Amygdala (tissue), 56 donors: ENCODE data around the gene LRFN2.
A peak's percentile ranks its signal among the peaks of the same experiment; 100 is the strongest.

Source experiments
- DNase-seq, 56 donors: peaks; one replicate each; lab custom pipeline; 2025; lab: John Stamatoyannopoulos, UW

The LRFN2 gene

DNA sequence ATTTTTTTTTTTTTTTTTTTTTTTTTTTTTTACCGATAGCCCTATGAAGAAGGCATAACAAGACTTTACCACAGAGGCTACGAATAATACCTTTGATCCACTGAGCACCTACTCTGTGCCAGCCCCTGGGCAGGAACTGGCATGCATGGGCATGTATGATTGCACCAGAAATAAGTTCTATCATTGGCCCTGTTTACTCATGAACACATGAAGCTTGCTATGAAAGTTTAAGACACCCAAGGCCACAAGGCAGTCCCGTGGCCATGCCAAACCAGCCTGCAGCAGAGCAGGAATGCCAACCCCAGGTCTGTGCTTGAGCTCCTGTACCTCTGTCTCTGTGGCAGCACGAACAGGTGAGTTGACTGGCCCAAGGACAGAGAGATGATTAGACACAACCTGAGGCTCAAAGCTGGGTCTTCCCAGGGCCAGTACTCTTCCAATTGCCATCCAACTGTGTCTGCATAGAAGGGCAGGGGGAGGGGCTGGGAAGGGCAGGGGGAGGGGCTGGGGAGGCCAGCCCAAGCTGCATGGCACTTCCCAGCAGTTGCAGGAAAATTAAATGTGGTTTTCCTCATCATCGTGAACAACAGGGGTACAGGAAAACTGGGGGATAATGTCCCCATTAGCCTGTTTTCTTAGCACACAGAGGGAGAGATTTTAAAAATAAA, 63.5 kb downstream of the LRFN2 start:
- DNase-seq: no peak

GRCh38 chr6:40521496-40521895, 65.7 kb downstream of the LRFN2 start:
- no peak for DNase-seq

DNA sequence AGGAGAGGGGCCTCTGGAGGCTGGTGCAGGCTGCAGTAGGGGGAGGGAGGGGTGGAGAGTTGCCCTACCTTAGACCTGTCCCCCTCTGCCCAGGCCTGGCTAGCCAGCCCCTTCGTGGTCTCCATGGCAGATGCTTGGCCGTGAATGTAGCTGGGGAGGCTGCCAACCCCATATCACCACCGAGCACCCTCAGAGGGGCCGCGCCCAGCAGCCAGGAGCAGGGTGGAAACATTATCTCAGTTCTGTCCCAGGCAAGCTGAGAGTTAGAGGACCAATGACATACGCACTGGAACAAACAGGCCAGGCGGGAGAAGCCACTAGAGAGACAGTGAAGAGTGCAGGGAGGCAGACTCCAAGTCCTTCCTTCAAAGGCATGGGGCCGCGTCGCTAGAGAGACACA, 66.5 kb downstream of the LRFN2 start:
- no peak for DNase-seq

GRCh38 chr6:40520084-40520483, 67.1 kb downstream of the LRFN2 start:
- no peak for DNase-seq

- DNase-seq: no peak
Measured at GRCh38 chr6:40517654-40518053, 69.5 kb downstream of the LRFN2 start.

DNA sequence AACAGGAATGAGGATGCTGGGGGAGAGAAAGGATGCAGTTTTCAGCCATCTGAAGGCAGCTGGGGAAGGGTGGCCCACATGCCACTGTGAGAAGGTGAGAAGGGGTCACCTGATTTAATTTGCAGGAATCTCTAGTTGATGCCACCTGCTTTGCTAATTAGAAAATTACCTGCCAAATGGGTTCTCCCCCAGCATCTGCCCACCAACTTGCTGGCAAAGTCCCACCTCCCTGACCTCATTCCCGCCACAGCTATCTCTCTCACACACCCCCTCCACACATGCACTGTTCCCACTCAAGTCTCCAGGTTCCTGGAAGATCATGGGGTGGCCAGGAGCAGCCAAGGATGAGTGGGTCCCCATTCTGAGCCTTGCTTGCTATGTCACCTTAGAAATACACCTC, 70.7 kb downstream of the LRFN2 start:
- no peak for DNase-seq

- no peak for DNase-seq
Measured at GRCh38 chr6:40512340-40512739, 74.8 kb downstream of the LRFN2 start.

DNA sequence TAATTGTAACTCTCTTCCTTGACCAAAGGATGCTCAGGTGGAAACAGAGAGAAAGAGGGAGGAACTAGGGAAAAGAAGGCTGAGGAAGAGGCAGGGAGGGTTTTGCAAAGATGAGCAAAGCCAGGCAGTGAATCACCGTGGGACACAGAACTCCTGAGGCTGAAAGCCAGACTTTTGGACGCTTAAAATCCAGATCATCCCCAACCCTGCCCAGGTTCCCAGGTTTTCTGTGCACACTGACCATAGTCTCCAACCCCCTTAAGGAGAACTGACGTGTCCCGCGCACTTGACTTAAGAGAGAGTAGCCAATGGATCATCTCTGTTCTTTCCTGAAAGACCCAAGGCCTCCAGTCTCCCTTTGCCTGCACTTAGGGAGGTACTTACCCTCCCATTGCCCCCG, 75.3 kb downstream of the LRFN2 start:
- no peak for DNase-seq

DNA sequence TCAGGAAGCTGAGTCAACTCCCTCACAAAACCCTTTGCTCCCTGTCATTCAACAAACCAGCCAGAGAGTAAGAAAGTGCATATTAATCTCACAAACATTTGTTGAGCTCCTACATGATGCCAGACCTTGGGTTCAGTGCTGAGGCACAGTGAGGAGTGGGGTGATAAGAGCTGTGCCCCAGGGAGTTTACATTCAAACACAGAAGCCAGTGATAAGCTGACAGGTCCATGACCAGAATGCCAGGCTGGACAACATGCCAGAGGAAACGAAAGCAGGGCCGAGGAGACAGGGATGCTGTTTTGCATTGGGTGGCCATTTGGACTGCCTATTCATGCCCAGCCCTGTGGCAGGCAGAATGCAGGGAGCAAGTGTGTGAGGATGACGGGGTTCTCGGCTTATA, 76.7 kb downstream of the LRFN2 start:
- DNase-seq: no peak

- peak in 1 of 56 donors; percentile 17 for DNase-seq
Measured at GRCh38 chr6:40509716-40510260, 77.4 kb downstream of the LRFN2 start.

GRCh38 chr6:40509086-40509485, 78.1 kb downstream of the LRFN2 start:
- DNase-seq: no peak

GRCh38 chr6:40506954-40507353, 80.2 kb downstream of the LRFN2 start:
- DNase-seq: no peak

DNA sequence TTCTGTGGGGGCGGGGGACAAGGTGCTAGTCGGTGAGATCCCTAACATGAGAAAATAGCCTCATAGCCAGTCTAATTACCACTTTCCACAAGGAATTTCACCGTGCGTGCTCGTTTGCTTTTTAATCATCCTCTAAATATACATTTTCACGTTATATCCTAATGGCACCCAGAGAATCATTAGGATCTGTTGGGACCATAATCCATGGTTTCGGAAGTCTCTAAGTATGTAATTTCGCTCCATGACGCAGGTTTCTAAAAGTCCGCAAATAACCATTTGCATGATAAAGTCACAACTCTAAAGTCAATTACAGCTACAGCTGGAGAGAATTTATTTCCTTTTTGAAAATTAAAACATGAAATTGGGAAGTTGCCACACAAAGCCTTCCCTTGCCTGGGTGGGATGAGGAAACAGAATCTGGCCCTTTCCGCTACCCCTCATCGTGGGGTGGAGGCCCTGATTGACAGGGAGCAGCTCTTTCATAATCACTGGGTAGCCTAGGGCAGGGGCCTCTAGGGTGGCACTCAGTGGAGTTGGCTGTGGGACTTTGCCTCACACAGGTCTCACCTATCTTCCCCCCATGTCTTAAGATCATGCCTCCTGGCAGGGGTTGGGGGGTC, 81.9 kb downstream of the LRFN2 start:
- no peak for DNase-seq

DNA sequence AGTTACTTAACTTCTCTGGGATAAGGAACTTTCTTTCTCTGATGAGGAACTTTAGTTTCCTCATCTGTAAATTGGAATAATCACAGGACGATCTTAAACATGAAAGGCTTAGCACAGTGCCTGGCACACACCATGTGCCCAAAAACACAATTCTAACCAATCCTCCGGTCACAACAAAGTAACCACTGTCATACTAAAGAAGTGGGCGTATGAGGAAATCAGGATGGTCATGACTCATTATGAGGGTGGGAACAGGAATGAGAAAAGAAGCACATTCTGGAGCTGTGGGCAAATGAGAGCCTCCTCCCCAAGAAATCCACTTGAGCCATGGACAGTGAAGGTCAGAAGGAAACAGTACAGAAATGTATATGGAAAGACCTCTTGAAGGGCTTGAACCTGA, 82.9 kb downstream of the LRFN2 start:
- no peak for DNase-seq

GRCh38 chr6:40500227-40500626, 86.9 kb downstream of the LRFN2 start:
- DNase-seq: no peak

DNA sequence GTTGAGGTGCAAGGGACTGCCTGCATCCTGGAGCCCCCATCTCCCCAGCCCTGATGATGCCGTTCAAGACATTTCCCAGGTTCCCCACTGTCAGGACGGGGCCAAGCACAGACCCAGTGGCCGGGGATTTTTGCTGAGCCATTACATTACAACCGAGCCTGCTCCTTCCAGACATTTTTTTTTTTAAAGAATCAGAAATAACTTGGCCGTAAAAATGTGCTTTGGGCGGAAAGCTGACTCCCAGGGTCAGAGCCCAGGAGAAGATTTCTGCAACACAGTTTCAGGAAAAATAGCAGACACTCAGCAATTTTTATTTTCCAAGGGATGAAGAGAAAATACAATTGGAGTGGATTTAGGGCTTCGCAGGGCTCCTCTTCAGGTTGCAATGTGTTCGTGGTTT, 87.9 kb downstream of the LRFN2 start:
- no peak for DNase-seq

DNA sequence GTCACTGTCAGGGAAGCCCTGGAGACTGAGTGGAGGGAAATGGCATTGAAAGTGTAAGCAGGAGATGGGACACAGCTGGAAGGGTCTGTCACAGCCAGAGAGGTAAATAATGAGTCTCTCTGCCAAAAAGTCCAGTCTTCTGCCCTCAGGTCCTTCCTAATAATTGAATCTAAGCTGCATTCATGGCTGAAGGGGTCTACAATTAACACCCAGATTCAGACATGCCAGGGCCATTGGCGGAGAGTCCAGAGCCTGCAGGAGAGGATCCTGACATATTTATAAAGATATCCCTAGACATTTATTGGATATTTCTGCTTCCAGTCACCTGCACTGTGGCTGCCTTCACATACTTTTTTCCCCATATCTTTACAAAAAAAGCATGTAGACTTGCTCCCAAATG, 89.0 kb downstream of the LRFN2 start:
- DNase-seq: no peak

- DNase-seq: no peak
Measured at GRCh38 chr6:40492187-40492586, 95.0 kb downstream of the LRFN2 start.

DNA sequence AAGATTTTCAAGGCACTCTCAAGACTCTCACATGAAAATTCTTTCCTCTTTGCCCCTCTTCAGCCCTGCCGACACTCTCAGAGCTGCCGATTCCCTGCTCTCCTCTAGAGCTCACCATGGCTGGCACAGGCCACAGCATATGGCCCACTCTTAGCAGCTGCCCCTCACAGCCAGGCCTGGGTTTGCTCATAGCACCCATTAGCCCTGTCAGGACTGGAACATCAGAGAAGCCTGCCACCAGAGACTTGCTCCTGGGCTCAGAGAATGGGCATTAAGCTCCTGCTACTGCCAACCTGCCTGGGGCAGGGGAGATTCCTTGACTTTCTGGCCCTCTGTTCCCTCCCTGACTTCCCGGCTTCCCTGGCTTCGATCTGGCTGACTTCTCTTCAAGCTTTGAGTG, 96.7 kb downstream of the LRFN2 start:
- DNase-seq: no peak

DNA sequence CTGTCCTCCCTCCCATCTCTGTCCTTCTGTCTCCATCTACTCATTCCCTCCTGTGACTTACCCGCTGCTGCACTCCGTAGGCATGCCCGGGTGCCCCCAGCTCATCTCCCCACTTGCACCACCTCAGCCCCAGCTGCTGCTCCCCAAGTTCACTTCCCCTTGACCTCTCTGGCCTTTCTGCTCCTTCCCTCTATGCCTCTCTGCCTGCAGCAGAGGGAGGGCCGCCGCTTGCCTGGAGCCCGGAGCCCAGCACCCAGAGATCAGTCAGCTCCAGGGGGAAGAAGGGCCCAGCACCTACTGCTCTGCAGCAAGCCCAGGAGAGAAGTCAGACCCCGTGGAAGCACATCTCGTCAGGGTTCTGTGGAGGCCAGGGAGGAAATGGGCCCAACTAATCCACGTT, 97.4 kb downstream of the LRFN2 start:
- no peak for DNase-seq

GRCh38 chr6:40486576-40486975, 100.6 kb downstream of the LRFN2 start:
- peak in 4 of 56 donors; percentile 17 to 53 (median 23) for DNase-seq

DNA sequence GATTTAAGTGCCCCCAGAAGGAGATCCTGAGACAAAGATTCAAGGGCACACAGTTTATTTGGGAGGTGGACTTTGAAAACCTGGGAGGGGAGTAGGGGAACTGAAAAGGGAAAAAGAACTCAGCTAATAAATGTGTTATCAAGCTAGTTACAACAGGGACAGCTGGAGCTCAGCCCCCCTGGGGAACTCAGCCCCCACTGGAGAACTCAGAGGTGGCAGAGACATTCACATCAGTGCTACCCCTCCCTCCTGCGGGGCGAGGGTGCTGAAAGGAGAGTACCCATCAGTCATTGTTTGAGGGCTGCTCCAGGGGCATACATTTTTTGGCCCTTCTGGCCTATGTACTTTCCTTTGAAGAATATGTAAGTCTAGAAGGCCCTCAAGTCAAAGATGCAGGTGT, 101.4 kb downstream of the LRFN2 start:
- DNase-seq: no peak
